GM23338 (cell line): ENCODE data around the gene TOP2A. TPM values are rescaled to one million over a fixed set of nuclear protein-coding genes. Genes with fewer than 3 reads are reported as not detected.
"Not testable (repeated sequence)": the region's sequence is repeated elsewhere in the genome, so short reads cannot be mapped to it uniquely, and the experiment has no call there.

ENCODE experiments used
- ATAC-seq: fragments of 200-7000 bp; cut with Tn5 transposase; 3 replicates; pipeline ENCODE4 v1.9.1; 2020
- DNase-seq: peaks from one replicate; pipeline ENCODE4 v3.0.0-alpha.2; 2015; ENCODE audit warnings: low spot score
- H2AFZ ChIP-seq: fragments of 200-600 bp; sonication (generic); 2 replicates; pipeline ENCODE4 v1.8.0; 2016; ENCODE audit warnings: antibody characterized with exemption, mild to moderate bottlenecking, moderate library complexity
- H3F3A ChIP-seq: fragments of 200-600 bp; sonication (generic); replicated peaks from 2 replicates; pipeline ENCODE4 v1.8.0; 2017; ENCODE audit warnings: antibody characterized with exemption, mixed run types, low read depth
- H3K27ac ChIP-seq: fragments of 200-600 bp; sonication (generic); 2 replicates; pipeline ENCODE4 v1.6.1; 2016; ENCODE audit warnings: low read depth
- H3K27me3 ChIP-seq: fragments of 200-600 bp; sonication (generic); 2 replicates; pipeline ENCODE4 v1.8.0; 2016; ENCODE audit warnings: mild to moderate bottlenecking, mixed run types, moderate library complexity; ENCODE audit not compliant: insufficient read depth
- H3K36me3 ChIP-seq: fragments of 200-600 bp; sonication (generic); 2 replicates; pipeline ENCODE4 v1.8.0; 2016; ENCODE audit warnings: mild to moderate bottlenecking; ENCODE audit not compliant: insufficient read depth
- H3K4me1 ChIP-seq: fragments of 200-600 bp; sonication (generic); 2 replicates; pipeline ENCODE4 v1.8.0; 2016; ENCODE audit warnings: mild to moderate bottlenecking, moderate library complexity; ENCODE audit not compliant: insufficient read depth
- H3K4me2 ChIP-seq: fragments of 200-600 bp; sonication (generic); 2 replicates; pipeline ENCODE4 v1.7.1; 2017; ENCODE audit warnings: mixed run types
- H3K4me3 ChIP-seq: fragments of 200-600 bp; sonication (generic); 2 replicates; pipeline ENCODE4 v1.6.1; 2016; ENCODE audit warnings: mixed run types
- H3K79me2 ChIP-seq: fragments of 200-600 bp; sonication (generic); replicated peaks from 2 replicates; pipeline ENCODE4 v1.8.0; 2017; ENCODE audit warnings: mild to moderate bottlenecking; ENCODE audit not compliant: insufficient read depth
- H3K9me2 ChIP-seq: fragments of 200-600 bp; sonication (generic); 2 replicates; pipeline ENCODE4 v1.8.0; 2017; ENCODE audit not compliant: insufficient read depth
- H4K20me1 ChIP-seq: fragments of 200-600 bp; sonication (generic); replicated peaks from 2 replicates; pipeline ENCODE4 v1.8.0; 2017; ENCODE audit warnings: mild to moderate bottlenecking; ENCODE audit not compliant: insufficient read depth
- H3K27ac Mint-ChIP-seq: 2 replicates; pipeline ENCODE4 v1.8.0; 2020; ENCODE audit warnings: inconsistent platforms, mild to moderate bottlenecking, moderate library complexity, mixed read lengths
- H3K27me3 Mint-ChIP-seq: 3 replicates; pipeline ENCODE4 v1.8.0; 2022; ENCODE audit warnings: low read depth, mild to moderate bottlenecking, moderate library complexity, mixed read lengths, inconsistent platforms; ENCODE audit not compliant: insufficient read depth, poor library complexity
- H3K36me3 Mint-ChIP-seq: 3 replicates; pipeline ENCODE4 v1.8.0; 2021; ENCODE audit warnings: low read depth, mild to moderate bottlenecking, inconsistent platforms, moderate library complexity, mixed read lengths
- H3K4me1 Mint-ChIP-seq: 3 replicates; pipeline ENCODE4 v1.8.0; 2020; ENCODE audit warnings: mild to moderate bottlenecking, inconsistent platforms, mixed read lengths
- H3K4me3 Mint-ChIP-seq: 3 replicates; pipeline ENCODE4 v1.8.0; 2021; ENCODE audit warnings: moderate library complexity, mild to moderate bottlenecking, inconsistent platforms, mixed read lengths
- H3K9me3 Mint-ChIP-seq: 3 replicates; pipeline ENCODE4 v1.8.0; 2020; ENCODE audit warnings: moderate library complexity, mild to moderate bottlenecking, inconsistent platforms, mixed read lengths
- CREB1 ChIP-seq: fragments of 250-450 bp; sonication (Bioruptor Pico); IDR thresholded peaks from 2 replicates; pipeline ENCODE4 v1.5.0; 2020; ENCODE audit warnings: low read depth, mild to moderate bottlenecking, moderate library complexity
- EZH2phosphoT487 ChIP-seq: fragments of 200-600 bp; sonication (generic); IDR thresholded peaks from one replicate; pipeline ENCODE4 v1.8.1; 2018; ENCODE audit warnings: antibody characterized with exemption; ENCODE audit not compliant: unreplicated experiment
- NANOG ChIP-seq: IDR thresholded peaks from 2 replicates; pipeline ENCODE4 v1.6.1; 2016; ENCODE audit warnings: antibody characterized with exemption, borderline replicate concordance
- STAT1 ChIP-seq: IDR thresholded peaks from one replicate; pipeline ENCODE4 v1.6.1; 2016; ENCODE audit warnings: antibody characterized with exemption; ENCODE audit not compliant: unreplicated experiment
- ZNF114 ChIP-seq: fragments of 250-450 bp; sonication (Bioruptor Pico); IDR thresholded peaks from 2 replicates; pipeline ENCODE4 v1.5.0; 2020; ENCODE audit warnings: mild to moderate bottlenecking, moderate library complexity
- polyA plus RNA-seq: library from polyadenylated mRNA; unstranded; fragments of >200 nt; fragmentation: Nextera tagmentation; extraction: Ambion mirVana; gene quantifications from 2 replicates; pipeline ENCODE4 v1.2.1, GENCODE V29; 2016
- total RNA-seq: library from RNA; depleted of rRNA; stranded (reverse); fragments of >200 nt; shearing (Covaris generic); gene quantifications from 2 replicates; pipeline ENCODE4 v1.2.3, GENCODE V29; 2014
- TF ChIP-seq, protein P1 (sequence below), 2 experiments: fragments of 200-600 bp in 1 of 2; sonication (generic) in 1 of 2; conservative IDR thresholded peaks; 2 replicates each; pipeline versions ENCODE4 v1.5.1 to v1.6.1; 2016 to 2017; ENCODE audit warnings: antibody characterized with exemption in 2 of 2, low read depth in 2 of 2, mild to moderate bottlenecking in 2 of 2, moderate library complexity in 1 of 2
- TF ChIP-seq, protein P2 (sequence below): IDR thresholded peaks from 2 replicates; pipeline ENCODE4 v1.6.1; 2016; ENCODE audit warnings: antibody characterized with exemption
- TF ChIP-seq, protein P3 (sequence below): fragments of 250-450 bp; sonication (Bioruptor Pico); IDR thresholded peaks from 2 replicates; pipeline ENCODE4 v1.5.0; 2020; ENCODE audit warnings: mild to moderate bottlenecking, moderate library complexity

The TOP2A gene
- total and polyA plus RNA-seq, 2 experiments from 2014 or later = 263 to 442 TPM

DNA sequence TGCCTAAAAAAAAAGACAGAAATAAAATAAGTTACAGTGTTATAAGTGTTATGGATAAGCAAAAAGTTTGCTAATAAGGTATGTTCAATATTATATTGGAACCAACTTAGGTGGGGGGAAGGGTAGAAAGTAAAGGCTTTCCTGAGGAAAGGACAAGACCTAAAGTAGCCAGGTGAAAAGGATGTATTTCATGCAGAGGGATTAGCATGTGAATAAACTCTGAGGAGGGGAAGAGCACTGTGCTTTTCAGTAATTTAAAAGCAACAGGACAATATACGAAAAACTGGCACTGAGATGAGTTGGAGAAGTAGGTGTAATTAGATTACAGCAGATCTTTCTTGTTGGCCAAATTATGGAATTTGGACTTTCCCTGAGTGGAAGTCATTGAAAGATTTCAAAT, 7.6 kb downstream of the TOP2A start:
- no peaks in the 10 kb centered on the region for H3K9me2 ChIP-seq
- H3K27me3 ChIP-seq = no peaks in the 10 kb centered on the region
- peaks cover 26% of the 10 kb centered on the region for H3K4me1 ChIP-seq
- Mint-ChIP-seq H3K9me3 (no peaks in the 10 kb centered on the region), H3K4me1 (peaks cover 33% of the 10 kb centered on the region), H3K36me3 (peaks cover 98% of the 10 kb centered on the region), H3K27ac (peak overlapping the region; percentile 96), H3K27me3 (peaks cover 4% of the 10 kb centered on the region), H3K4me3 (peak overlapping the region; percentile 45)
- DNase-seq = peak; percentile 43
- H3F3A ChIP-seq = peaks cover 22% of the 10 kb centered on the region
- no peaks in the 10 kb centered on the region; the same call in 1 of the 2 replicates for H4K20me1 ChIP-seq
- H2AFZ ChIP-seq = no peak overlapping the region
- peak; percentile 94 for ATAC-seq
- H3K4me2 ChIP-seq = peak overlapping the region; percentile 36
- peak overlapping the region; percentile 81 for H3K27ac ChIP-seq
- peaks cover 74% of the 10 kb centered on the region for H3K36me3 ChIP-seq
- H3K79me2 ChIP-seq = peaks cover 11% of the 10 kb centered on the region; the same call in 1 of the 2 replicates
- H3K4me3 ChIP-seq = peak overlapping the region; percentile 1; the same call in 1 of the 2 replicates
- TF ChIP-seq NANOG (peak; percentile 38; the same call in 1 of the 2 replicates), EZH2phosphoT487 (no peak), CREB1 (no peak)
- TF ChIP-seq, protein P1, sequence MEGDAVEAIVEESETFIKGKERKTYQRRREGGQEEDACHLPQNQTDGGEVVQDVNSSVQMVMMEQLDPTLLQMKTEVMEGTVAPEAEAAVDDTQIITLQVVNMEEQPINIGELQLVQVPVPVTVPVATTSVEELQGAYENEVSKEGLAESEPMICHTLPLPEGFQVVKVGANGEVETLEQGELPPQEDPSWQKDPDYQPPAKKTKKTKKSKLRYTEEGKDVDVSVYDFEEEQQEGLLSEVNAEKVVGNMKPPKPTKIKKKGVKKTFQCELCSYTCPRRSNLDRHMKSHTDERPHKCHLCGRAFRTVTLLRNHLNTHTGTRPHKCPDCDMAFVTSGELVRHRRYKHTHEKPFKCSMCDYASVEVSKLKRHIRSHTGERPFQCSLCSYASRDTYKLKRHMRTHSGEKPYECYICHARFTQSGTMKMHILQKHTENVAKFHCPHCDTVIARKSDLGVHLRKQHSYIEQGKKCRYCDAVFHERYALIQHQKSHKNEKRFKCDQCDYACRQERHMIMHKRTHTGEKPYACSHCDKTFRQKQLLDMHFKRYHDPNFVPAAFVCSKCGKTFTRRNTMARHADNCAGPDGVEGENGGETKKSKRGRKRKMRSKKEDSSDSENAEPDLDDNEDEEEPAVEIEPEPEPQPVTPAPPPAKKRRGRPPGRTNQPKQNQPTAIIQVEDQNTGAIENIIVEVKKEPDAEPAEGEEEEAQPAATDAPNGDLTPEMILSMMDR (conservative IDR thresholded peaks at IDR 0.05; ENCODE audit: low read depth in 2 of 2) = no peak

DNA sequence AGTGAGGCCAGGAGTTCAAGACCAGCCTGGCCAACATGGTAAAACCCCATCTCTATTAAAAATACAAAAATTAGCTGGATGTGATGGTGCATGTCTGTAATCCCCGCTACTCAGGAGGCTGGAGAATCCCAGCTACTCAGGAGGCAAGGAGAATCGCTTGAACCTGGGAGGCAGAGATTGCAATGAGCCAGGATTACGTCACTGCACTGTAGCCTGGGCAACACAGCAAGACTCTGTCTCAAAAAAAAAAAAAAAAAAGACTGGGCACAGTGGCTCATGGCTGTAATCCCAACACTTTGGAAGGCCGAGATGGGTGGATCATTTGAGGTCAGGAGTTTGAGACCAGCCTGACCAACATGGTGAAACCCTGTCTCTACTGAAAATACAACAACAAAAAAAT, 8.2 kb downstream of the TOP2A start:
- H3K27me3 Mint-ChIP-seq, H3K79me2 ChIP-seq, H3K4me3 ChIP-seq, H4K20me1 ChIP-seq, ATAC-seq, DNase-seq, H3K4me2 ChIP-seq, H3K9me2 ChIP-seq, H2AFZ ChIP-seq, H3K4me3 Mint-ChIP-seq, H3K27me3 ChIP-seq, H3K9me3 Mint-ChIP-seq: not testable (repeated sequence)
- 0 out of 2 replicates have a peak overlapping the region, but pooled peaks have one; percentile 81 for H3K27ac ChIP-seq
- H3K27ac Mint-ChIP-seq = peak overlapping the region; percentile 96
- peaks cover 26% of the 10 kb centered on the region for H3K4me1 ChIP-seq
- H3K36me3 Mint-ChIP-seq = peaks cover 98% of the 10 kb centered on the region
- peaks cover 74% of the 10 kb centered on the region for H3K36me3 ChIP-seq
- peaks cover 22% of the 10 kb centered on the region for H3F3A ChIP-seq
- peaks cover 33% of the 10 kb centered on the region for H3K4me1 Mint-ChIP-seq

DNA sequence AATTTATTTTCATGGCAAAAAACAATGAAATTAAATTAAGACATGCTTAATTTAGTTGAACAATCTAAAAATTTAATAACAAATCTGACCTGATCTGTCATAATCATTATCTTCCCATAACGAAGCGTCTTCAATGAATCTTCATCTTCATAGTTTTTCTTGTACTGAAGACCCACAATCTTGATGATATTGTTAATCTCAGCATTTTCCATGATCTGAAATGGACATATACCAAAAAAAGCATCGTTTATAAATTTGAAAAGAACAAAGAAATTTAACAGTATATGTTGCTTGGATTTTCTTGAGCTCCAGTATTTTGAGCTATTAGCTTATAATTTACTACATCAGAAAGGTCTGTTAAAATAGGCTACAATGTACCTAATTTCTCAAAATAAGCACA, 10.2 kb downstream of the TOP2A start:
- H3K4me1 Mint-ChIP-seq = peaks cover 27% of the 10 kb centered on the region
- peaks cover 99% of the 10 kb centered on the region for H3K36me3 Mint-ChIP-seq
- no peak overlapping the region for H3K4me3 Mint-ChIP-seq
- TF ChIP-seq, protein P2, sequence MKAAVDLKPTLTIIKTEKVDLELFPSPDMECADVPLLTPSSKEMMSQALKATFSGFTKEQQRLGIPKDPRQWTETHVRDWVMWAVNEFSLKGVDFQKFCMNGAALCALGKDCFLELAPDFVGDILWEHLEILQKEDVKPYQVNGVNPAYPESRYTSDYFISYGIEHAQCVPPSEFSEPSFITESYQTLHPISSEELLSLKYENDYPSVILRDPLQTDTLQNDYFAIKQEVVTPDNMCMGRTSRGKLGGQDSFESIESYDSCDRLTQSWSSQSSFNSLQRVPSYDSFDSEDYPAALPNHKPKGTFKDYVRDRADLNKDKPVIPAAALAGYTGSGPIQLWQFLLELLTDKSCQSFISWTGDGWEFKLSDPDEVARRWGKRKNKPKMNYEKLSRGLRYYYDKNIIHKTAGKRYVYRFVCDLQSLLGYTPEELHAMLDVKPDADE = no peak
- no peak for TF ChIP-seq ZNF114 (CRISPR knock-in tag)
- no peak for TF ChIP-seq STAT1
- no peak for TF ChIP-seq CREB1
- TF ChIP-seq, protein P3, sequence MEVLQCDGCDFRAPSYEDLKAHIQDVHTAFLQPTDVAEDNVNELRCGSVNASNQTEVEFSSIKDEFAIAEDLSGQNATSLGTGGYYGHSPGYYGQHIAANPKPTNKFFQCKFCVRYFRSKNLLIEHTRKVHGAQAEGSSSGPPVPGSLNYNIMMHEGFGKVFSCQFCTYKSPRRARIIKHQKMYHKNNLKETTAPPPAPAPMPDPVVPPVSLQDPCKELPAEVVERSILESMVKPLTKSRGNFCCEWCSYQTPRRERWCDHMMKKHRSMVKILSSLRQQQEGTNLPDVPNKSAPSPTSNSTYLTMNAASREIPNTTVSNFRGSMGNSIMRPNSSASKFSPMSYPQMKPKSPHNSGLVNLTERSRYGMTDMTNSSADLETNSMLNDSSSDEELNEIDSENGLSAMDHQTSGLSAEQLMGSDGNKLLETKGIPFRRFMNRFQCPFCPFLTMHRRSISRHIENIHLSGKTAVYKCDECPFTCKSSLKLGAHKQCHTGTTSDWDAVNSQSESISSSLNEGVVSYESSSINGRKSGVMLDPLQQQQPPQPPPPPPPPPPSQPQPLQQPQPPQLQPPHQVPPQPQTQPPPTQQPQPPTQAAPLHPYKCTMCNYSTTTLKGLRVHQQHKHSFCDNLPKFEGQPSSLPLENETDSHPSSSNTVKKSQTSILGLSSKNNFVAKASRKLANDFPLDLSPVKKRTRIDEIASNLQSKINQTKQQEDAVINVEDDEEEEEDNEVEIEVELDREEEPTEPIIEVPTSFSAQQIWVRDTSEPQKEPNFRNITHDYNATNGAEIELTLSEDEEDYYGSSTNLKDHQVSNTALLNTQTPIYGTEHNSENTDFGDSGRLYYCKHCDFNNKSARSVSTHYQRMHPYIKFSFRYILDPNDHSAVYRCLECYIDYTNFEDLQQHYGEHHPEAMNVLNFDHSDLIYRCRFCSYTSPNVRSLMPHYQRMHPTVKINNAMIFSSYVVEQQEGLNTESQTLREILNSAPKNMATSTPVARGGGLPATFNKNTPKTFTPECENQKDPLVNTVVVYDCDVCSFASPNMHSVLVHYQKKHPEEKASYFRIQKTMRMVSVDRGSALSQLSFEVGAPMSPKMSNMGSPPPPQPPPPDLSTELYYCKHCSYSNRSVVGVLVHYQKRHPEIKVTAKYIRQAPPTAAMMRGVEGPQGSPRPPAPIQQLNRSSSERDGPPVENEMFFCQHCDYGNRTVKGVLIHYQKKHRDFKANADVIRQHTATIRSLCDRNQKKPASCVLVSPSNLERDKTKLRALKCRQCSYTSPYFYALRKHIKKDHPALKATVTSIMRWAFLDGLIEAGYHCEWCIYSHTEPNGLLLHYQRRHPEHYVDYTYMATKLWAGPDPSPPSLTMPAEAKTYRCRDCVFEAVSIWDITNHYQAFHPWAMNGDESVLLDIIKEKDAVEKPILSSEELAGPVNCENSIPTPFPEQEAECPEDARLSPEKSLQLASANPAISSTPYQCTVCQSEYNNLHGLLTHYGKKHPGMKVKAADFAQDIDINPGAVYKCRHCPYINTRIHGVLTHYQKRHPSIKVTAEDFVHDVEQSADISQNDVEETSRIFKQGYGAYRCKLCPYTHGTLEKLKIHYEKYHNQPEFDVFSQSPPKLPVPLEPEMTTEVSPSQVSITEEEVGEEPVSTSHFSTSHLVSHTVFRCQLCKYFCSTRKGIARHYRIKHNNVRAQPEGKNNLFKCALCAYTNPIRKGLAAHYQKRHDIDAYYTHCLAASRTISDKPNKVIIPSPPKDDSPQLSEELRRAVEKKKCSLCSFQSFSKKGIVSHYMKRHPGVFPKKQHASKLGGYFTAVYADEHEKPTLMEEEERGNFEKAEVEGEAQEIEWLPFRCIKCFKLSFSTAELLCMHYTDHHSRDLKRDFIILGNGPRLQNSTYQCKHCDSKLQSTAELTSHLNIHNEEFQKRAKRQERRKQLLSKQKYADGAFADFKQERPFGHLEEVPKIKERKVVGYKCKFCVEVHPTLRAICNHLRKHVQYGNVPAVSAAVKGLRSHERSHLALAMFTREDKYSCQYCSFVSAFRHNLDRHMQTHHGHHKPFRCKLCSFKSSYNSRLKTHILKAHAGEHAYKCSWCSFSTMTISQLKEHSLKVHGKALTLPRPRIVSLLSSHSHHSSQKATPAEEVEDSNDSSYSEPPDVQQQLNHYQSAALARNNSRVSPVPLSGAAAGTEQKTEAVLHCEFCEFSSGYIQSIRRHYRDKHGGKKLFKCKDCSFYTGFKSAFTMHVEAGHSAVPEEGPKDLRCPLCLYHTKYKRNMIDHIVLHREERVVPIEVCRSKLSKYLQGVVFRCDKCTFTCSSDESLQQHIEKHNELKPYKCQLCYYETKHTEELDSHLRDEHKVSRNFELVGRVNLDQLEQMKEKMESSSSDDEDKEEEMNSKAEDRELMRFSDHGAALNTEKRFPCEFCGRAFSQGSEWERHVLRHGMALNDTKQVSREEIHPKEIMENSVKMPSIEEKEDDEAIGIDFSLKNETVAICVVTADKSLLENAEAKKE = no peak

More for the DNA sequence above, 10.2 kb downstream of the TOP2A start:
- Histone ChIP-seq H3K9me2 (no peaks in the 10 kb centered on the region), H2AFZ (no peak overlapping the region), H3K27me3 (no peaks in the 10 kb centered on the region), H3K27ac (no peak overlapping the region), H3K79me2 (peaks cover 5% of the 10 kb centered on the region; the same call in 1 of the 2 replicates), H3F3A (peaks cover 23% of the 10 kb centered on the region), H3K36me3 (peaks cover 76% of the 10 kb centered on the region), H3K4me3 (no peak overlapping the region), H4K20me1 (0 out of 2 replicates have a peak, but pooled peaks cover 6% of the 10 kb centered on the region), H3K4me1 (peaks cover 26% of the 10 kb centered on the region), H3K4me2 (no peak overlapping the region)
- DNase-seq (no peak), ATAC-seq (no peak)
- Mint-ChIP-seq H3K27me3 (peaks cover 4% of the 10 kb centered on the region), H3K9me3 (no peaks in the 10 kb centered on the region), H3K27ac (no peak overlapping the region)
